Measurements from ENCODE around the gene SLC12A1.

DNA sequence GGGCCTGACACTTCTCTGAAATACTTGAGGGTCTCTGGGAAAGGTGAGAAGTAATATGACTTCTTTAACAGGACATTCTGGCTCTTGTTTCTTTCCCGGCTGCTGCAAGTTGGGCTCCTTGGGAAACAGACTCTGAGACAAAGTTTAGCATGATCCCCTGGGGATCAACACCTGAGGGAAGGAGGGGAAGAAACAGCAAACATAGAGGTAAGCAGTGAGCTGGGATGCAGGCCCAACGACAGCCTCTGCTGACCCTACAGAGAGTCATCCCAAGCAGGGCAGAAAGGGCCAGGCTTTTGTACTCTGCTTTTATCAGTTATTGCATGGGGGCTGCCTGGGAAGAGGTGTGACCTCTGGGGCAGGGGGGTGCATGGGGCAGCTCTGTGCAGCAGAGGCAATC is 98.3 kb downstream of the SLC12A1 start:
- TF ChIP-seq, protein P1, sequence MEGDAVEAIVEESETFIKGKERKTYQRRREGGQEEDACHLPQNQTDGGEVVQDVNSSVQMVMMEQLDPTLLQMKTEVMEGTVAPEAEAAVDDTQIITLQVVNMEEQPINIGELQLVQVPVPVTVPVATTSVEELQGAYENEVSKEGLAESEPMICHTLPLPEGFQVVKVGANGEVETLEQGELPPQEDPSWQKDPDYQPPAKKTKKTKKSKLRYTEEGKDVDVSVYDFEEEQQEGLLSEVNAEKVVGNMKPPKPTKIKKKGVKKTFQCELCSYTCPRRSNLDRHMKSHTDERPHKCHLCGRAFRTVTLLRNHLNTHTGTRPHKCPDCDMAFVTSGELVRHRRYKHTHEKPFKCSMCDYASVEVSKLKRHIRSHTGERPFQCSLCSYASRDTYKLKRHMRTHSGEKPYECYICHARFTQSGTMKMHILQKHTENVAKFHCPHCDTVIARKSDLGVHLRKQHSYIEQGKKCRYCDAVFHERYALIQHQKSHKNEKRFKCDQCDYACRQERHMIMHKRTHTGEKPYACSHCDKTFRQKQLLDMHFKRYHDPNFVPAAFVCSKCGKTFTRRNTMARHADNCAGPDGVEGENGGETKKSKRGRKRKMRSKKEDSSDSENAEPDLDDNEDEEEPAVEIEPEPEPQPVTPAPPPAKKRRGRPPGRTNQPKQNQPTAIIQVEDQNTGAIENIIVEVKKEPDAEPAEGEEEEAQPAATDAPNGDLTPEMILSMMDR (IDR thresholded peaks at IDR 0.05), result no peak
- TF ChIP-seq POLR2A (IDR thresholded peaks at IDR 0.05), result no peak
